ENCODE results near the gene REEP6.
A peak's percentile ranks its signal among the peaks of the same experiment; 100 is the strongest.

REEP6 gene

GRCh38 chr19:1510807-1511206 lies 19.8 kb downstream of the REEP6 start:
- TF ChIP-seq SIN3A (IDR thresholded peaks at IDR 0.05; ENCODE audit: borderline replicate concordance, insufficient read depth, low read length) (no peak), FOXP2 (optimal IDR thresholded peaks at IDR 0.05; ENCODE audit: borderline replicate concordance, extremely low read depth, extremely low read length, insufficient read depth) (no peak), TAF1 (IDR thresholded peaks at IDR 0.05; ENCODE audit: borderline replicate concordance, insufficient read depth, low read length) (no peak), REST (IDR thresholded peaks at IDR 0.05; ENCODE audit: insufficient read depth in 1 of 2, low read depth in 2 of 2, low read length in 2 of 2) (no peak), POLR2AphosphoS5 (IDR thresholded peaks at IDR 0.05; ENCODE audit: low read depth, low read length) (no peak)

- no peak for TF ChIP-seq SIN3A (IDR thresholded peaks at IDR 0.05; ENCODE audit: borderline replicate concordance, insufficient read depth, low read length)
- TF ChIP-seq REST (IDR thresholded peaks at IDR 0.05; ENCODE audit: insufficient read depth in 1 of 2, low read depth in 2 of 2, low read length in 2 of 2): no peak
- no peak for TF ChIP-seq FOXP2 (optimal IDR thresholded peaks at IDR 0.05; ENCODE audit: borderline replicate concordance, extremely low read depth, extremely low read length, insufficient read depth)
- TF ChIP-seq TAF1 (IDR thresholded peaks at IDR 0.05; ENCODE audit: borderline replicate concordance, insufficient read depth, low read length): no peak
- no peak for TF ChIP-seq POLR2AphosphoS5 (IDR thresholded peaks at IDR 0.05; ENCODE audit: low read depth, low read length)
Measured at GRCh38 chr19:1511318-1512317, 20.6 kb downstream of the REEP6 start.

- TF ChIP-seq FOXP2 (optimal IDR thresholded peaks at IDR 0.05; ENCODE audit: borderline replicate concordance, extremely low read depth, extremely low read length, insufficient read depth) (peak; percentile 61), REST (IDR thresholded peaks at IDR 0.05; ENCODE audit: insufficient read depth in 1 of 2, low read depth in 2 of 2, low read length in 2 of 2) (no peak)
Measured at GRCh38 chr19:1512671-1513498, 21.9 kb downstream of the REEP6 start, which contains the start of gene ADAMTSL5. Gene ADAMTSL5, minus strand, starts transcription at chr19:1513019. Its CDS starts 2,076 bp downstream, at chr19:1510943.

- no peak for TF ChIP-seq REST (IDR thresholded peaks at IDR 0.05; ENCODE audit: insufficient read depth in 1 of 2, low read depth in 2 of 2, low read length in 2 of 2)
- TF ChIP-seq TAF1 (IDR thresholded peaks at IDR 0.05; ENCODE audit: borderline replicate concordance, insufficient read depth, low read length): no peak
- no peak for TF ChIP-seq FOXP2 (optimal IDR thresholded peaks at IDR 0.05; ENCODE audit: borderline replicate concordance, extremely low read depth, extremely low read length, insufficient read depth)
- no peak for TF ChIP-seq SIN3A (IDR thresholded peaks at IDR 0.05; ENCODE audit: borderline replicate concordance, insufficient read depth, low read length)
- no peak for TF ChIP-seq POLR2AphosphoS5 (IDR thresholded peaks at IDR 0.05; ENCODE audit: low read depth, low read length)
Measured at GRCh38 chr19:1513499-1514294, 22.7 kb downstream of the REEP6 start.
